ENCODE results near the gene NEAT1.

NEAT1 gene

DNA sequence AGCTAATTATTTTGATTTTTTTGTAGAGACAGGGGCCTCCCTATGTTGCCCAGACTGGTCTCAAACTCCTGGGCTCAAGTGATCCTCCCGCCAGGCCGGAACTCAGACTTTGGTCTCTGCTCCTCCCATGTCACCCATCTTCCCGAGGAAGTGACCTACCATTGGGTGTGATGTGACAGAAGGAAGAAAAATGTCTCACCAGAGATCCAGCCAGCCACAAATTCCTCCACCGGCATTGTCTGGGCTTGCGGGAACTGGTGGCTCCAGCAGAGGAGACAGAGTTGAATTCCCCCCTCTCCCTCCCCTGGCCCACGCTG, 40.9 kb upstream of the NEAT1 start:
- Histone ChIP-seq H3K27ac (ENCODE audit: low read length) (peak overlapping the region; percentile 30), H3K4me1 (ENCODE audit: insufficient read depth, low read length) (no peaks in the 10 kb centered on the region; the same call in 1 of the 2 replicates), H3K4me3 (ENCODE audit: low read length) (no peak overlapping the region), H3K9me3 (ENCODE audit: insufficient read depth, low read depth, low read length) (no peaks in the 10 kb centered on the region), H3K9ac (ENCODE audit: low read depth, low read length) (no peak overlapping the region), H3K36me3 (ENCODE audit: insufficient read depth, low read depth, low read length) (no peaks in the 10 kb centered on the region), H3K27me3 (ENCODE audit: insufficient read depth, low read length) (no peaks in the 10 kb centered on the region; the same call in 1 of the 2 replicates)

DNA sequence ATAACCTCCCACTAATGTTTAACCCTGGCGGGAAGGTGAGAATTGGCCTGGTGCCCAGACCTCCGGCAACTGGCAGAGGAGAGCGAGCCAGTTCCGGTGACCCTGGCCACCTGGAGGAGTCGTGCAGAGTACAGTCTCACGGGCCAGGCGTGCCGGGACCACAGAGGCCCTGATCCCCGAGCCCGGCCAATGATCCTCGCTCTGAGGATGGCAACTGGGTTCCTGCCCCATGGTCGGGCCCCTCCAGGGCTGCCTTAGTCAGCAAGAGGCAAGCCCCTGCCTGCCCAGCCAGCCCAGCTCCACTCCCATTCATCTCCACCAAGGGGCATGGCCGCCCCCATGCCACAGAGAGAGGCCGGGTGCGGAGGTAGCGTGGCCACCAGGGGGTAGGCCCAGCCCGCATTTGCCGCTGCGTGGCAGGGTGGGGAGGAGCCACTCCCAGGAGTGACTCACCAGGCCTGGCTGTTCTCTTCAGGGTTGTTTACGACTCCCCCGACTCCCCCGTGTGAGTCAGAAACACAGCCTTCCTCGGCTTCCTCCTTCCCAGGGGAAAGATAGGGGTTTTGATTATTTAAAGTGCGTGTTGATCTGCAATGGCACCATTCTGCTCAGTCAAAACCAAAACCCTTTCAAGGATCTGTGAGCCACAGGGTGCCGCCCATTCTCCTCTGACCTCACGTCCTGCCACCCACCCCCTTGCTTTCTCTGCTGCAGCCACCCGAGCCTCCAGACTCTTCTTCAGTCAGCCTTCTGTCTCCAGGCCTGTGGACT, 40.4 kb upstream of the NEAT1 start, which contains the start of gene SLC25A45:
TSS of gene SLC25A45 (minus strand) at position 614 of the 771 bp plus-strand sequence. CDS start 695 bp downstream, outside the sequence.
- Histone ChIP-seq H3K27me3 (ENCODE audit: insufficient read depth, low read length) (peaks cover 5% of the 10 kb centered on the region; the same call in 1 of the 2 replicates), H3K9ac (ENCODE audit: low read depth, low read length) (no peak within 1 kb of the TSS), H3K4me1 (ENCODE audit: insufficient read depth, low read length) (no peaks in the 10 kb centered on the region; the same call in 1 of the 2 replicates), H3K36me3 (ENCODE audit: insufficient read depth, low read depth, low read length) (no peaks in the 10 kb centered on the region), H3K27ac (ENCODE audit: low read length) (peak within 1 kb of the TSS; percentile 30), H3K9me3 (ENCODE audit: insufficient read depth, low read depth, low read length) (no peaks in the 10 kb centered on the region), H3K4me3 (ENCODE audit: low read length) (peak within 1 kb of the TSS; percentile 42; the same call in 1 of the 2 replicates)

DNA sequence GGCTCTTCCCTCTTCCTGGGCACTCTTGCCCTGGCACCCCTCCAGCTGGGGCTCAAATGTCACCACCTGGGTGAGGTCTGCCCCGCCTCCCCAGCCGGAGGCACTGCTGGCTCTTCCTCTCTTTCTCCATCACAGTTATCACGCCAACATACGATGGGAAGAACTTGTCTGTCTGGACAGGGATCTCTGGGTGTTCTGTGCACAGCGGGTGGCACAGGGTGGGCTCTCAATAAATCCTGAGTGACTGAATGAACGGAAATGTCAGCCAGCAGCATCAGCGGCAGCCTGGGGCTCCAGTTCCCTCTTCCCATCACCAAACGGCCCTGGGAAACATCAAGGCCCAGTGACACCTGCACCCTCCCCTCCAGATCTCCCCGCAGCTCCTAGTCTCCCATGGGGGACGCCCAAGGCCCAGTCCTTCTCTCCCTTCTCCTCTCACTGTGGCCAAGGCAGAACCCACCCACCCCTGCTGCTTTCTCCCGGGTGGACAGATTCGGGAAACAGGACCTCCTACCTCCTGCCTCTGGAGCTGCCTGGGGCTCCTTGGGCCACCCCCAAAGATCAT, 39.7 kb upstream of the NEAT1 start:
- H3K27ac ChIP-seq (ENCODE audit: low read length), result no peak overlapping the region
- no peaks in the 10 kb centered on the region for H3K36me3 ChIP-seq (ENCODE audit: insufficient read depth, low read depth, low read length)
- H3K27me3 ChIP-seq (ENCODE audit: insufficient read depth, low read length), result peaks cover 5% of the 10 kb centered on the region; the same call in 1 of the 2 replicates
- no peaks in the 10 kb centered on the region for H3K9me3 ChIP-seq (ENCODE audit: insufficient read depth, low read depth, low read length)
- H3K4me3 ChIP-seq (ENCODE audit: low read length), result peak overlapping the region; percentile 42; the same call in 1 of the 2 replicates
- no peaks in the 10 kb centered on the region; the same call in 1 of the 2 replicates for H3K4me1 ChIP-seq (ENCODE audit: insufficient read depth, low read length)
- H3K9ac ChIP-seq (ENCODE audit: low read depth, low read length), result no peak overlapping the region

DNA sequence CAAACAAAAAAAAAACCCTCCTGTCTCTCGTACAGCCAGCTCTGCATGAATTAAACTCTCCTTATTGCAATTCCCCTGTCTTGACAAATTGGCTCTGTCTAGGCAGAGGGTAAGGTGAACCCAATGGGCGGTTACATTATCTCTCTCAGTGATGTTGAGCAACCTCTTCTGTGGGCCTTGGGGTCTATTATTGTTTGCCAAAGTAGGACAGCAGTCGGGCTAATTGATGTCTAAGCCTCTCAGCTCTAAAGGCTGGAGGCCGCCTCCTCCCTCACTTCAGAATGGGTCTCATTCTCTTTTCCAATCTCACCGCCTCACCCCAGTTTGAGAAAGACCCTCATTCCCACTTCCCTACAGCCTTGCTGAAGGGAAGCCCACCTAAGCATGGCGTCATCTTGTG, 38.8 kb upstream of the NEAT1 start:
- Histone ChIP-seq H3K9ac (ENCODE audit: low read depth, low read length) (no peak overlapping the region), H3K9me3 (ENCODE audit: insufficient read depth, low read depth, low read length) (no peaks in the 10 kb centered on the region), H3K36me3 (ENCODE audit: insufficient read depth, low read depth, low read length) (no peaks in the 10 kb centered on the region), H3K4me1 (ENCODE audit: insufficient read depth, low read length) (no peaks in the 10 kb centered on the region; the same call in 1 of the 2 replicates), H3K4me3 (ENCODE audit: low read length) (no peak overlapping the region), H3K27ac (ENCODE audit: low read length) (no peak overlapping the region), H3K27me3 (ENCODE audit: insufficient read depth, low read length) (peaks cover 5% of the 10 kb centered on the region; the same call in 1 of the 2 replicates)

DNA sequence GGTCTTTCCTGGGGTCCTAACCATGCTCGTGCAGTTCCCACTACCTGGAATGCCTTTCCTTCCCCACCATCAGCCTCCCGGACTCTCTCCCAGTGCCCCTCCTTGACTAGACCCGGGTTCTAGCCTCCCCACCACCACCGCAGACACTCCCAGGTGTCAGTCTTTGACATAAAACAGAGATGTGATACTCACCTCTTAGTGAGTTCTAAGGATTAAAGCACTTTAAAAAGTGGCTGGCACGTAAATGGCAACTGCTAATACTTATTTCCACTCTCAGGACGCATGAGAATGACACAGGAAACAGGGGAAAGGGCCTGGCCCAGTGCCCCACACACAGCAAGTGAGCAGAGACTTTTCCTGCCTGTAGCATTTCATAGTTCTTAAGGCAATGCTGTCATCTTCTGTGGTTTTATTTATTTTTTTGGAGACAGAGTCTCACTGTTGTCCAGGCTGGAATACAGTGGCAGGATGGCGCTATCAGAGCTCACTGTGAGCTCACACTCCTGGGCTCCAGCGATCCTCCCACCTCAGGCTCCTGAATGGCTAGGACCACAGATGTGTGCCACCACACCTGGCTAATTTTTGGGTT, 38.2 kb upstream of the NEAT1 start:
- H3K4me3 ChIP-seq (ENCODE audit: low read length), result no peak overlapping the region
- no peak overlapping the region for H3K27ac ChIP-seq (ENCODE audit: low read length)
- H3K36me3 ChIP-seq (ENCODE audit: insufficient read depth, low read depth, low read length), result no peaks in the 10 kb centered on the region
- H3K27me3 ChIP-seq (ENCODE audit: insufficient read depth, low read length), result peaks cover 5% of the 10 kb centered on the region; the same call in 1 of the 2 replicates
- no peaks in the 10 kb centered on the region; the same call in 1 of the 2 replicates for H3K4me1 ChIP-seq (ENCODE audit: insufficient read depth, low read length)
- no peaks in the 10 kb centered on the region for H3K9me3 ChIP-seq (ENCODE audit: insufficient read depth, low read depth, low read length)
- no peak overlapping the region for H3K9ac ChIP-seq (ENCODE audit: low read depth, low read length)

DNA sequence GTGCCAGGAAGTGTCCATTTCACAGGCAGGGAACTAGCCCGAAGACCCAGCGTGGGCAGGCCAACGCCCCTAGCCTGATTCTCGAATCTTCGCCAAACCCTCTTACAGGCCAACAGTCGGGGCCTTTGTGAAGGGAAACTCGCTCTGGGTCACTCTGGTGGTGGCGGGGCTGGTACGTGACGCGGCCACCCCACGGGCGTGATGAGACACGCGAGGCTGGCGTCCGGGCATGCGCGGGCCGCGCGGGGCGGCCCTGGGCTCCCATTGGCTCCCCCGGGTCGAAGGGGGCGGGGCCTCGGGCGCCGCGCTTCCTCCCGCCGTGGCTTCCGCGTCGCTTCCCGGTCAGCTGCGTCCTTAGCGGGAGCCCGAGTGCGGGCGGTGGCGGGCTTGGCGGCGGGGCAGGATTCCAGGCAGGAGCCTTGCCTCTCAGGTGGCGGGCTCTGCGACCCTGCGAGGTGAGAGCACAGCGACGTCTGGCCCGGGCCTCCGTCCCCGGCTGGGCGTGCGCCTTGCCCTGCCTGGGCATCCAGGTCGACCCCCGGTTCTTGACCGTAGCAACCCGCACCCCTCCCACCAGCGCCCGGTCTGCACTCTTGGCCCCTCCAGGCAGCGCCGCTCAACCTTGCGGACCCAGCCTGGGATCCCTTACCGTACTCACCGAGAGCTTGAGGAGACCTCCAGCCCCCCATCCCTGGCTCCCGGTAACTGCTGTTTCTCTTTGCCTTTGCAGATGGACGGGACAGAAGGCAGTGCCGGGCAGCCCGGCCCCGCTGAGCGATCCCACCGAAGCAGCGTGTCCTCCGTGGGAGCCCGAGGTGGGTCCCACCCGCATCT, 36.1 kb upstream of the NEAT1 start, which contains the start of gene FRMD8:
TSS of gene FRMD8 (plus strand) at position 331 of the 834 bp plus-strand sequence. CDS start at position 731, 400 bp downstream.
- peak within 1 kb of the TSS; percentile 83 for H3K4me3 ChIP-seq (ENCODE audit: low read length)
- H3K4me1 ChIP-seq (ENCODE audit: insufficient read depth, low read length), result peaks cover 5% of the 10 kb centered on the region; the same call in 1 of the 2 replicates
- H3K9ac ChIP-seq (ENCODE audit: low read depth, low read length), result peak within 1 kb of the TSS; percentile 71; the same call in 1 of the 2 replicates
- no peak within 1 kb of the TSS for H3K27ac ChIP-seq (ENCODE audit: low read length)
- no peaks in the 10 kb centered on the region for H3K36me3 ChIP-seq (ENCODE audit: insufficient read depth, low read depth, low read length)
- no peaks in the 10 kb centered on the region for H3K9me3 ChIP-seq (ENCODE audit: insufficient read depth, low read depth, low read length)
- H3K27me3 ChIP-seq (ENCODE audit: insufficient read depth, low read length), result peaks cover 5% of the 10 kb centered on the region; the same call in 1 of the 2 replicates

DNA sequence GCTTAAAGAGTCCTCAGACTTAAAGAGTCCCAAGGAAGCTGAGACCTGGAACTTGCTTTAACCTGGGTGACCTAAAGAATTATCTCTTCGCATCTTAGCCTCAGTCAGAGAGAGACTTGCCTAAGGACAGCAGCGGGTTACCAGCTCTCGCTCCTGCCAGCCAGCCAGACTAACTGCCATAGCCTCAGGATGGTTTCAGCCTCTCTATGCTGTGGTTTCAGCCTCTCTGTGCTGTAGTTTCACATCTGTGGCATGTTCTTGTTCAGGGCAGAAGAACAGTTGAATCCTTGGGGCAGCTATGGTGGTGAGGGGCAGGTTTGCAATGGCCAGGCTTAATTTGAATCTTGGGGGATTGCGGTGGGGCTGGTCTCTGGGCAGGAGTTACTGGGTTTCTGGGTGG, 33.9 kb upstream of the NEAT1 start:
- no peaks in the 10 kb centered on the region for H3K9me3 ChIP-seq (ENCODE audit: insufficient read depth, low read depth, low read length)
- H3K9ac ChIP-seq (ENCODE audit: low read depth, low read length), result no peak overlapping the region
- H3K27me3 ChIP-seq (ENCODE audit: insufficient read depth, low read length), result peaks cover 5% of the 10 kb centered on the region; the same call in 1 of the 2 replicates
- no peak overlapping the region for H3K4me3 ChIP-seq (ENCODE audit: low read length)
- H3K4me1 ChIP-seq (ENCODE audit: insufficient read depth, low read length), result peaks cover 5% of the 10 kb centered on the region; the same call in 1 of the 2 replicates
- H3K36me3 ChIP-seq (ENCODE audit: insufficient read depth, low read depth, low read length), result no peaks in the 10 kb centered on the region
- no peak overlapping the region for H3K27ac ChIP-seq (ENCODE audit: low read length)

DNA sequence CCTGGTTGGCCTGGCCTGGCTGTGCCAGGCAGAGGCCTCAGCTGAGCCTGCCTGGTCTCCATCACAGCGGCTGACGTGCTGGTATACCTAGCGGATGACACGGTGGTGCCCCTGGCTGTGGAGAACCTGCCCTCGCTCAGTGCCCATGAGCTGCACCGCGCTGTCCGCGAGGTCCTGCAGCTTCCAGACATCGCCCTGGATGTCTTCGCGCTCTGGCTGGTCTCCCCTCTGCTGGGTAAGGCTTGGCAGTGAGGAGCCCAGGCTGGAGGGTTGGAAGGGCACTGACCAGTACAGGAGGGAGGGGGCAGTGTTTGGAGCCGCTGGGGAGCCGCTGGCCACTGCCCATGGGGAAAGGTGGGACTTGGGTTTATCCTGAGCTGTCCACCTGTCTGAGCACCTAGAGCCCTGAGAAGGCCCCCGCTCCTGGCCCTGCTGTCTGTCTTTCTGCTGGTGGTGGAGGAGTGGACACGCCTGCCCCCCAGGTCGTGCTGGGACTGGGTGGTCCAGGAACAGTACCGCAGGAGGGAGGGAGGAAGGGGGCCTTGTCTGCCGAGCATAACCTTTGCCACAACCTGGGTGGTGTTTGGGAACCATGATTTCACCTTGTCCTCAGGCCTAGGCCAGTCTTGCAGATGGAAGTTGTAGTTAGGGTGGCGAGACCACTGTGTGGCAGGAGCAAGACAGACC, 33.2 kb upstream of the NEAT1 start:
- peaks cover 5% of the 10 kb centered on the region; the same call in 1 of the 2 replicates for H3K4me1 ChIP-seq (ENCODE audit: insufficient read depth, low read length)
- no peaks in the 10 kb centered on the region for H3K36me3 ChIP-seq (ENCODE audit: insufficient read depth, low read depth, low read length)
- H3K4me3 ChIP-seq (ENCODE audit: low read length), result no peak overlapping the region
- H3K9ac ChIP-seq (ENCODE audit: low read depth, low read length), result peak overlapping the region; percentile 15; the same call in 1 of the 2 replicates
- H3K27ac ChIP-seq (ENCODE audit: low read length), result no peak overlapping the region
- no peaks in the 10 kb centered on the region for H3K9me3 ChIP-seq (ENCODE audit: insufficient read depth, low read depth, low read length)
- H3K27me3 ChIP-seq (ENCODE audit: insufficient read depth, low read length), result peaks cover 5% of the 10 kb centered on the region; the same call in 1 of the 2 replicates

DNA sequence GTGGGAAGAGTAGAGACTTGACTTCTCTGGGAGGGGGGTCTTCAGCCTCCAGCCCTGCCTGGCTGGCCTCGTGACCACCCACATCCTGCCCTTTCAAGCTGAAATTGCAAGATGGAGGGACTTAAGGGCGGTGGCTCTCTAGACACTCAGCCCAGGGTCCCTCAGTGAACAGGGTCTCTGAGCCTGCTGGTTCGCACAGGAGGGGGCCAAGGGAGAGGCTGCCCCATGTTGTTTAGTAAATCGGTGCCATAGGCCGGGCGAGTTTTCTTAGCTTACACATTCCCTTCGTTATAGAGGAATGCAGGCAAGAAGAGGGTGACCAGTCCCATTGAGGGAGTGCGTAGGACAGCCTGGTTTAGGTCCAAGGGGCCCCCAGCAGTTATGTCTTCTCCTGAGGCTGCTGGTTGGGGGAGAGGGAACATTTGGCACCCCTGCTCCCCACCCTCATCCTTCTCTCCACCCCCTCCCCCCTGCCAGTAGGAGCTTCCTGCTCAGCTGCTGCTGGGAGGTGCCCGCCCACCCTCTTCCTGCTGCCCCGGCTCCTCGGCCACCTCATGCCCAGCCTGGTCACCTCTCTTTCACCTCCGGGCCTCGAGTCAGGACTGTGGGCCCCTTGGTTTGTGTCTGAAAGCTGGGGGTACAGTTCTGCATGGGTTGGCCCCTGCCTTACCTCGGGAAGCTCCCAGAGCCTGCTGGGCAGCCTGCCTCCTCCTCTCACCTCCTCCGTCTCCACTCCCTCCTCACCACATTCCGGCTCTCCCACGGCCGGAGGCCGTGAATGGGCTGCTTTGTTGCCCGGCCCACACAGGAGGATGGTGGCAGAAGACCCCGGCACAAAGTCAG, 32.3 kb upstream of the NEAT1 start:
- Histone ChIP-seq H3K36me3 (ENCODE audit: insufficient read depth, low read depth, low read length) (no peaks in the 10 kb centered on the region), H3K4me3 (ENCODE audit: low read length) (no peak overlapping the region), H3K9me3 (ENCODE audit: insufficient read depth, low read depth, low read length) (no peaks in the 10 kb centered on the region), H3K27ac (ENCODE audit: low read length) (no peak overlapping the region), H3K9ac (ENCODE audit: low read depth, low read length) (peak overlapping the region; percentile 15; the same call in 1 of the 2 replicates), H3K27me3 (ENCODE audit: insufficient read depth, low read length) (peaks cover 5% of the 10 kb centered on the region; the same call in 1 of the 2 replicates), H3K4me1 (ENCODE audit: insufficient read depth, low read length) (peaks cover 5% of the 10 kb centered on the region; the same call in 1 of the 2 replicates)

DNA sequence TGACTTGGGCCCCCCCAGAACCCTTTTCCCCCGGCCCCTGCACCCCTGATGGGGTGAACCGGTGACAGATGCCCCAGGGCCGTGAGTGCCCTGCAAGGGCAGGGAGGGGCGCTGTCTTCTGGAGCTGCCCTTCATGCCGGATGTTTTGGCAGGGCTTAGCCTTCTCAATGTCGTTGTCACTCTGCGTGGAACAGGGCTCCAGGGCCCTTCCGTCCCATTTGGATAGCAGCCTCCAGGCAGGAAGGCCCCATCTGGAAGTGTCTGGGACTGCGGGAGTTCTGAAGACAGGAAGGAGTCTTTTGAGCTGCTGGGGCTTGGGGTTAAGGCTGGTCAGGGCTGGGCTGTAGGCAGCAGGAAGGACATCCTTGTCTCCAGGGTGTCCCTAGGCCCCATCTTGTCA, 31.6 kb upstream of the NEAT1 start:
- Histone ChIP-seq H3K27me3 (ENCODE audit: insufficient read depth, low read length) (peaks cover 5% of the 10 kb centered on the region; the same call in 1 of the 2 replicates), H3K27ac (ENCODE audit: low read length) (no peak overlapping the region), H3K36me3 (ENCODE audit: insufficient read depth, low read depth, low read length) (no peaks in the 10 kb centered on the region; the same call in 1 of the 2 replicates), H3K4me1 (ENCODE audit: insufficient read depth, low read length) (peaks cover 5% of the 10 kb centered on the region; the same call in 1 of the 2 replicates), H3K9ac (ENCODE audit: low read depth, low read length) (no peak overlapping the region), H3K4me3 (ENCODE audit: low read length) (no peak overlapping the region), H3K9me3 (ENCODE audit: insufficient read depth, low read depth, low read length) (no peaks in the 10 kb centered on the region)
